GM06990 (cell line): ENCODE results near the gene GRK5.

Experiments used
- DNase-seq: peaks from one replicate; pipeline ENCODE4 v3.0.0-alpha.2; 2011; ENCODE audit not compliant: insufficient read length; ENCODE audit errors: extremely low read depth
- H3K27me3 ChIP-seq: replicated peaks from 2 replicates; pipeline ENCODE4 v1.6.0; 2011; ENCODE audit warnings: low read length; ENCODE audit not compliant: control insufficient read depth, insufficient read depth
- H3K36me3 ChIP-seq: 2 replicates; pipeline ENCODE4 v1.5.1; 2011; ENCODE audit warnings: low read length; ENCODE audit not compliant: control insufficient read depth, insufficient read depth
- H3K4me3 ChIP-seq: replicated peaks from 2 replicates; pipeline ENCODE4 v1.5.1; 2011; ENCODE audit warnings: low read depth, mild to moderate bottlenecking, control low read depth, low read length
- CTCF ChIP-seq: IDR thresholded peaks from 2 replicates; pipeline ENCODE4 v1.5.1; 2011; ENCODE audit warnings: low read length, control low read depth, mild to moderate bottlenecking, inconsistent platforms; ENCODE audit not compliant: insufficient read depth, poor library complexity, severe bottlenecking

The GRK5 gene

GRCh38 chr10:119344381-119344780 is 137.0 kb downstream of the GRK5 start:
- DNase-seq, result no peak
- H3K36me3 ChIP-seq, result peaks cover 7% of the 10 kb centered on the region
- no peaks in the 10 kb centered on the region for H3K27me3 ChIP-seq
- TF ChIP-seq CTCF, result no peak
- no peak overlapping the region for H3K4me3 ChIP-seq

DNA sequence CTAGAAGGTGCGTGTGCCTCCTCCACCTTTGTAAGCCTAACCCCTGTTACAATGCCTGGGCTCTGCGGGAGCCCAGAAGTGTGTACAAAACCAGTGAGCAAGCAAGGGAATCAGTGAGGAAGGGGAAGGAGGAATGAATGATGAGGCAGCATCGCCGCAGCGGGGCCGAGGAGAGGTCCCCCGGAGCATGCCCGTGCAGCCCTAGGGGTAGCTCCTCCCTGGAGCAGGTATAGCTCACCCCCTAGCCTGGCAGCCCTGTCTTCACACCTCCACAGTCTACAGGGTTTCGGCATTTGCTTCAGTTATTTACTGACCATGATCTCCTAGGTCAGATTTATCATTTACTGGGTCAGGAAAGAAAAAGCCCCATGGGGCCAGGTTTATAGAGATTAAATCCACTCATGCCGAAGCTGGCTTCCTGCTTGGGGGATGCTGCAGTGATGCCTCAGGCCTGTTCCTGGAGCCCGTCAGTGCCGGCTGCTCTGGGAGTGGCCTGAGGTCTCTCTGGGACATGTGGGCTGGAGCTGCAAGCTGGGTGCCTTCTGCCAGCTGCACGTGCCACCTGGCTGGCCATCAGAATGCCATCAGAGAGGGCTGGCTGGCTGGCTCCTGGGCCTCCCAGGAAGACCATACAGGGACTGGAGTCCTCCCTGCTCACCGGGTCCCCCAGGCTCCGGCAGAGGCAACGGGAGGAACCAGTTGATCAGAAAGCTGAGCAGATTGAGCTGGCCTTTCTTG is 138.9 kb downstream of the GRK5 start:
- Histone ChIP-seq H3K4me3 (no peak overlapping the region), H3K27me3 (no peaks in the 10 kb centered on the region), H3K36me3 (peaks cover 8% of the 10 kb centered on the region)
- DNase-seq, result no peak
- no peak for TF ChIP-seq CTCF

DNA sequence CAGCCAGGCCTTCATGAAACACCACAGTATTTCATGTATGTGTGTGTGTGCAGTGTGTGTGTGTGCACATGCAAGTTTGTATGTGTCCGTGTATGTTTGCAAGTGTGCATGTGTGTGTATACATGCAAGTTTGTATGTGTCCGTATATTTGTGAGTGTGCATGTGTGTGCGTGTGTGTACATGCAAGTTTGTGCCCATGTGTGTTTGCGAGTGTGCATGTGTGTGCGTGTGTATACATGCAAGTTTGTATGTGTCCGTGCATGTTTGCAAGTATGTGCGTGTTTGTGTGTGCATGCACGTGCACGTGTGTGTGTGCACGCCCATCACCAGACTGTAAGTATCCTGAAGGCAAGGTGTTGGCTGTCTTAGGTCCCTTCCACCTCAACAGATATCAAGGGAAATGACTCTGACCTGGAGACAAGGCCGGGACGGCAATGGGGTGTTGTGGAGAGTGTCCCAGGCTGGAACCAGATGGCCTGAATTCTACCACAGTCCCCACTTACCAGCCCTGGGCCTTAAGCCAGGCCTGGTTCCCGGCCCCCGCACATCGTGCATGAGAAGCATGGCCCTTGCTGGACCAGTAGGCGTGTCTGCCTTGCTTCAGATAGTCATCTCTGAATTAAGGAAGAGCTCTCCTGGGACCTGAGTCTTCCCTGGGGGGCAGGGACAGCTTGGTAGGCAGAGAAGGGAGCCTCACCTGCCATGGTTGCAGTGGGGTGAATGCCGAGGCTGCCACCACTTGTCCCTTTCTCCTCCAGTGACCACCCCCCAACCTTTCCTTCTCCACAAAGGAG is 140.0 kb downstream of the GRK5 start:
- no peak for DNase-seq
- Histone ChIP-seq H3K36me3 (peaks cover 5% of the 10 kb centered on the region), H3K27me3 (no peaks in the 10 kb centered on the region), H3K4me3 (no peak overlapping the region)
- TF ChIP-seq CTCF, result no peak

GRCh38 chr10:119348106-119348505 is 140.7 kb downstream of the GRK5 start:
- no peak for TF ChIP-seq CTCF

DNA sequence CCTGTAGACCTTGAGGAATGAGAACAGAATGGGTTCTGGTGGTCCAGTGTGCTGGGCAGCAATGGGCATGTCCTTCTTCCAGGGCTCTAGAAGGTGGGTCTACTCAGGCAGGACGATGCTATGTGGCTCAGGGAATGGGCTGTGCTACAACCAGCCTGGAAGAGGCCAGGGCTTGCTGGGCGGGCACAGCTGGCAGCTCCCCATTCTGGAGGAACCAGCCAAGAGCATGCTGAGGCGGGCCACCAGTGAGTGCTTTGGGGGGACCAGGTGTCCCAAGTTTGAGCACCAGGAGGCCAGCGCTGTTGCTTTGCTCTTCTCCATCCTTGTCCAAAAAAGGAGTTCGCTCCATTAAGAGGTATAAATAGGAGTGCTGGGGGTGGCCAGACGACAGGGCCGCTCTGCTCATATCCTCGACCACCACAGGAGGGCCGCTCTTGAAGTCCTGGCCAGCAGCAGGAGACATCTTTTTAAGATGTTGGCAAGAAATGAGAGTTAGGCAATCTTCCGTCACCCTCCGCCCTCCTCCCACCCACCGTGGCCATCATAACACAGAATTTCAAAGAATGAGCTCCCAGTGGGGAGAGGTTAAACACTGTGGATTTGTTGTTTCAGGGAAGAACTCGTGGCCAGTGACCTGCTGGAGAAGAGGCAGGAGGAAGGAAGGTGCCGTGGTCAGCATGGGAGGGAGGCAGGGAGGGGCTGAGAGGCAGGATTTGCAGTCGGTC is 141.3 kb downstream of the GRK5 start:
- DNase-seq, result no peak
- peaks cover 1% of the 10 kb centered on the region for H3K36me3 ChIP-seq
- H3K27me3 ChIP-seq, result no peaks in the 10 kb centered on the region
- no peak overlapping the region for H3K4me3 ChIP-seq
- no peak for TF ChIP-seq CTCF

More at GRCh38 chr10:119348106-119348505, 140.7 kb downstream of the GRK5 start:
- no peaks in the 10 kb centered on the region for H3K27me3 ChIP-seq
- no peak overlapping the region for H3K4me3 ChIP-seq
- no peak for DNase-seq
- H3K36me3 ChIP-seq, result peaks cover 5% of the 10 kb centered on the region
